Right ventricle myocardium inferior (tissue), 1 donor: Measurements from ENCODE around the gene UPK2. TPM values are rescaled to one million over a fixed set of nuclear protein-coding genes. Genes with fewer than 3 reads are reported as not detected.
"Not testable (repeated sequence)": the region's sequence is repeated elsewhere in the genome, so short reads cannot be mapped to it uniquely, and the experiment has no call there.

ENCODE experiments used
- ATAC-seq: fragments of 200-7000 bp; cut with Tn5 transposase; one replicate; pipeline ENCODE4 v1.9.1; 2020; ENCODE audit warnings: mild to moderate bottlenecking, moderate library complexity
- DNase-seq: peaks from one replicate; pipeline ENCODE4 v3.0.0; 2021; ENCODE audit errors: missing footprints
- intact Hi-C: fragments of 100-400 bp; cut with DNase I; formaldehyde crosslinking; loops from one replicate; pipeline ENCODE4 v1.11.0; 2022
- total RNA-seq: library from RNA; stranded (reverse); fragmentation: NEBNext Ultra II Directional; extraction: Animal tissue kit (Norgen Biotek cat#: 25700); gene quantifications from one replicate; pipeline ENCODE4 v1.2.1, GENCODE V29; 2021
- donor health status: DM: no; HTN: yes; CAD: no; lungs with severe emphysema.

UPK2 gene
- total RNA-seq, 1 donor from 2014 or later = not detected

DNA sequence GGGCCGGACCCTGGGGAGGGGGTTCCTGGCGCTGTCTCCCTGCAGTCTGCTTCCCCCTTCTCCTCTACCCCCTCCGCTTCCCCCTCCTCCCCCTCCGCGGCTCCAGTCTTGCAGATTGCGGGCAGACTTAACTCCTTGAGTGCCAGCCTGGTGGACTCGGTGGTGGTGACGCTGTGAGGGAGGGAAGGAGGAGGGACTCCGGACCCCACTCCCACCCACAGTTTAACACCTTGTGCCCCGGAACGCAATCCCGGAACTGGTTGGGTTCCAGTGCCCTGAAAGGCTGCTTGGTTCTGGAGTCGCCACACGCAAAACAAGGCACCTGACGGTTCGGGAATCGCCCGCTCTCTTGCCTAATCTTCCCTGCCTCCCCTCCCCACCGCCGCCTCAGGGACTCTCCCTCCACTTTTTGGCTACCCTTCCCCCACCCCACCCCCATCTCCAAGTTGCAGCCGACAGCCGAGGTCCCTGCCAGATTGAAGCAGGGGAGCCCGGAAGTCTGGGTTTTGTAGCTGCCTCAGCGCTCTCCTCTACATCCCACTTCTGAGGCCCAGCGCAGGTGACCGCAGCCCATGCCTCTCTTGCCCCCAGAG lies 26.5 kb upstream of the UPK2 start:
- intact Hi-C loops = loop anchor here (2.0 to 5.0 kb wide), 3 partner anchors 32 to 173 kb away; partner anchors contain the start of genes DDX6 and DPAGT1
- peak; percentile 89 for DNase-seq
- ATAC-seq = peak; percentile 61

DNA sequence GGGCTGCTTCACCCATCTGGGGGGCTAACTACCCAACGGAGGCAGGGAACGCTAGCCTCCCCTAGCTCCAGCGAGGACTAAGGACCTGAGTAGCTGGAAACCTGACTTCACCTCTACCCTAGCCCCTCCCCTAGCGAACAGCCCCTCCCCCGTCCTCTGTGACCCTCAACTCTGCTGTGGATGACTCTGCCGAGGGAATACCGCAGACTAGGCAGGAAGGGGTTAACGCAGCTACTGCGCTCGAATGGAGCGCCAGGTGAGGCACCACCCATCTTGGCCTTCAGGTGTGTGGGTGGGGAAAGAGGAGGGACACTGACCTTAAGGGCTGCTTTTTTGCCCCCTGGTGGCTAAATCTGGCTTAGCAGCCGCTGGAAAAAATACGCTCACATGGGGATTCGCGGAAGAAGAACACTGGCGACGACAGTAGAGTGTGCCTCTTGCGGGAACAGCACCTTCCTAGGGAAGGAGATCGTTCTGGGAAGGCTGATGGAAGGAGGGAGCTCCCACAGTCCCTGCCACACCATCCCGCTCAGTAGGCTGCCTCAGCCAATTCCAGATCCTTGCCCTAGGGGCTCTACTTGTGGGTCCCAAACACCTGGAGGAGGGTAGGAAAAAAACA lies 25.9 kb upstream of the UPK2 start:
- intact Hi-C loops = loop anchor here (5.0 kb wide), 1 partner anchor 33 kb away; no protein-coding TSS in a partner anchor
- peak; percentile 21 for ATAC-seq
- no peak for DNase-seq

DNA sequence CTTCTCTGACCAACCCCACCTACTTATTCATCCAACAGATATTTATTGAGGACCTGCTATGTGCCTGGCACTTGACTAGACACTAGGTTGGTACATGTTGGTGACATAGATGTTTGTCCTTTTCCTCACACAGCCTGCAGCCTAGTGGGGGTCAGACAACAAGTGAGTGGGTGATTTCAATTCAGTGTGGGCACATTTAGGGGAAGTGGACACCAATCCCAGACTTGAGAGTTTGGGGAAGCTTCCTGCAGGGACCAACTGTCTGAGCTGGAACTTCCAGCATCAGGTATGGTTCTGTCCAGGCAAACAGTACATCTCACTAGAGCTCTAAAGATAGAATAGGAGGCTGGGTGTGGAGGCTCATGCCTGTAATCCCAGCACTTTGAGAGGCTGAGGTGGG lies 24.5 kb upstream of the UPK2 start:
- intact Hi-C loops = loop anchor here (5.0 kb wide), 1 partner anchor 34 kb away; no protein-coding TSS in a partner anchor
- DNase-seq = no peak
- no peak for ATAC-seq

DNA sequence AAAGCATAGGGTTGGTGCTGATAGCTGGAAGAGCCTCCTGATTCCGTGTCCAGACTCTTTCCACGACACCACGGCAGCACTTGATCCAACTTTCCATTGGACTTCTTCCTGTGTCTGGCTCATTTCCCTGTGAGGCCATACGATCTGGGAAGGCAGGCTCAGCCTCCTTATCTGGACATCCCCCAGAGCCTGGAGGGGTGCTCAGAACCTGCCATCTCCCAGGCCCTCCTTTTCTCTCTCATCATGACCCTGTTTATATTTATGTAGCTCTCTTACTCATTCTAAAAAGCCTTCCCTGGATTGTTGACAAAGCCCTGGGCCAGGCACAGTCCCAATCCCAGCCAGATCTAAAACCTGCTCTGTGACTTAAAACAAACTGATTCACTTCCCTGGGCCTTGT lies 22.6 kb upstream of the UPK2 start:
- intact Hi-C loops = loop anchor here (5.0 kb wide), 1 partner anchor 36 kb away; no protein-coding TSS in a partner anchor
- DNase-seq (no peak), ATAC-seq (peak; percentile 17)

DNA sequence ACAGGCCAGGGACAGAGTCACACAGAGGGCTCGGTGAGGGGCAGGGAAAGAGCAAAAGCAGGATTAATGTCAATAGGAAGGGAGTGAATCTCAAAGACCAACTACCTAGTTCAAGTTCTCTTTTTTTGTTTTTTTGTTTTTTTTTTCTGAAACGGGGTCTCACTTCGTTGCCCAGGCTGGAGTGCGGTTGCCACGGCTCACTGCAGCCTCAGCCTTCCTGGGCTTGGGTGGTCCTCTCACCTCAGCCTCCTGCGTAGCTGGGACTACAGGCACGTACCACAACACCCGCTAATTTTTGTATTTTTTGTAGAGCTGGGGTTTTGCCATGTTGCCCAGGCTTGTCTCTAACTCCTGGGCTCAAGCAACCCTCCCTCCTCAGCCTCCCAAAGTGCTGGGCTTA lies 20.7 kb upstream of the UPK2 start:
- no peak for DNase-seq
- intact Hi-C loops = no loop called here
- ATAC-seq = no peak

DNA sequence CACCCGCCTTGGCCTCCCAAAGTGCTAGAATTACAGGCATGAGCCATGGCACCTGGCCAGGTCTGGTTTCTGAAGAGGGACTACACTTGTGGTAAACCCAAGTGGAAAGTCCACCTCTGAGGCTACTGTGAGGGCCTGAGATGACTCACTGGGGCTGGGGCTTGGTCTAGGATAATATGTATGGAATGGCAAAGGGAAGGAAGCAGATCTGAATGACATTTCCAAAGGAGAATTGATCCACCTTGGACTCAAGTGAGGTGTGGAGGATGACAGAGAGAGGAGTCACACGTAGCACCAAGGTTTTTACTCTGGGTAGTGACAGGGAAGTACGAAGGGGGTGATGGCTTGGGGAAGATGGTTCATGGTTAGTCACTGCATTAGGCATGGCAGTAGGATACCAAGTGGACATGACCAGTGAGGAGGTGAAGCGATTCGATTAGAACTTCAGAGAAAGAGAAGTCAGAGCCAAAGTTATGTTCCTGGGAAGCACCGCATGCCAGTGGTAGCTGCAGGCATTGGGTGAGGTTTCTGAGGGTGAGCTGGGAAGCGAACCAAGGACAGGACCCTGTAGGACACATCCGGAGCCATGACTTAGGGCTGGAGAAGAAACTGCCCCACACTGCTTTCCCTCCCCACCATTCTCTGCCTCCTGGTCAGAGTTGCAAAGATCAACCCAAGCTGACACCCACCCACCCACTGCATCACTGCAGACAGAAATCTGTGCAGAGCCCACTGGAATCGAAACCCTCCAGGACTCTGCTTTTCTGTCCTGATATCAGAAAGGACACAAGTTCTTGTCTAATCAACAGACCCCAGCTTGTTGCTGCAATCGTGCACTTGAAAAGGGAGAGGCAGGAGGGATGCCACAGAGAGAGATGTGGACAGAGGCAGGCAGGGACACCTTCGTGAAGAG lies 17.4 kb upstream of the UPK2 start:
- intact Hi-C loops = no loop called here
- ATAC-seq (no peak), DNase-seq (no peak)

DNA sequence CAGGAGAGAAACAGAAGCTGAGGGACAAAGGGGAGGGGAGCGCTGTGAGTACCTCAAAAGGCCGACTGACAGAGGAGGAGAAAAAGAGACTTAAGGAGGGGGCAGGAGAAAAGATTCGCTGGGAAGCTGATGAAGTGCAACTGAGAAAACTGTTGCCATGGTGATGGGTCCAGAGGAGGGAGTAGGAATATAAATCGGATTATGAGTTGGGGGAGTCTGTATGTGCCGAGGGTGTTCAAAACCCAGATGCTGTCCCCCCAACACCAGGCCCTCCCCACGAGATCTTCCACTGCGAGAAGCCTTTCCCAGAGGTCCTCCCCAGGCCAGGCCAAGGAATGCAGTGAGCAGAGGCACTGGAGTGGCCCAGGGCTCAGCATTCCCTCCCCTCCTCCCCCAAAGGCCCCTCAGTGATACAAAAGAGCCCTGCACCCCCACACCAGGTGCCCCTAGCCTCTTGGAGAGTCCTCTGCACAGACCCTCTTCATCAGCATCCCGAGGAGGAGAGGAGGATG lies 16.6 kb upstream of the UPK2 start:
- intact Hi-C loops = no loop called here
- ATAC-seq = no peak
- no peak for DNase-seq

DNA sequence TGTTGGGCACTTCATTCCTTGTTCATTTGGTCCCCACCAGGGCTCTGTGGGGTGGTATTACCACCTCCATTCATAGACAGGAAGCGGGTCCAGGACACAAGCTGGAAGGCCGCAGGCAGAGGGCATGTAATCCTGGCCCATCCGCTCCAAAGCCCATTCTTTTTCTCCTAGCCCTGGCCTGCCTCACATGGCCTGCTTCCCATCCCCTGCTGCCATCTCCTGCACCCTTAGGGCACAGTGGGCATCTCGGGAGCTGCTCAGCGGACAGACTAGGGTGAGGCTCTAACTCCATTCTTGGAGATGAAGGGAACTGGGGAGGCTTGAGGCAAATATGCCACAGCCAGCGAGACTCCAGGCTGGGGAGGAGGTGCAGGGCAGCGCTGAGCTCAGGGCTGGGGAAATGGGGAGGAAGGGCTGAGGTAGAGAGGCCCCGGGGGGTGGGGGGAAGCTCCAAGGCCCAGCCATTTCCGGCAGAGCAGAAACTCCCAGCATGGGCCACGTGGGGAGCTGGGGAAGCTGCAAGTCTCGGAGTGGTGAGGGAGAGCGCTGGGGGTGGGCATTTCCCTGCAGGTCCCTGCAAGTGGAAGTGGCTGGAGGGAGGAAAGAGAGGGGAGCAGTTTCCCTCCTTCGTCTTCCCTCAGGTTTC lies 16.0 kb upstream of the UPK2 start:
- ATAC-seq (no peak), DNase-seq (no peak)
- intact Hi-C loops = no loop called here

DNA sequence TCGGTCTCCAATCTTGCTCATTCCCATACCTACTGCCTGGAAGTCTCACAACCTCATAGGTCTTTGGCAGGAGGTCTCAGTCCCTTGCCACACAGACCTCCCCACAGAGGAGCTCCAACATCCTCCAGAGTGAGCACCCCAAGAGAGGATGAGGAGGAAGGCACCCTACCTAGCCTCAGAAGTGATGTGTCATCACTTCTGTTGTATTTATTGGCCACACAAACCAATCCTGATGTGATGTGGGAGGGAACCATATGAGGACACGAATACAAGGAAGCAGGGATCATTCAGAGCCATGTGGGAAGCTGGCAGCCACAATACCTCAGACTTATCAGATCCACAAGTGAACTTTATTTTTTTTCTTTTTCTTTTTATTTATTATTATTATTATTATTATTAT lies 9.0 kb upstream of the UPK2 start:
- intact Hi-C loops = no loop called here
- no peak for ATAC-seq
- DNase-seq = no peak

DNA sequence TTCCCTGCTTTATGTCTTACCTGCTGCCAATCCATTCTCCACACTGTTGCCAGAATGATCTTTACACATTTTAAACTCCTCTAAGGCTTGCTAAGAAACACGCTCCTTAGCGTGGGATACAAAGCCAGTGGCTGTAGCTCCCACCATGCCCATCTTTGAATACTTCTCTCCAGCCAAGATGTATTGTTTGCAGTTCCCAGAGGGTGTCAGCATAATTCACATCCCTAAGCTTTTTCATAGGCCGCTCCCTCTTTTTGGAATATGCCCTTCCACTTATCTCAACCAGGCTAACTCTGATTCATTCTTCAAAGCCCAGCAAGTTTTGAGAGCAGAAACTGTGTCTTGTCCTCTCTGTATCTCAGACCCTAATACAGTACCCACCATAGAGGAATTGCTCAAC lies 8.1 kb upstream of the UPK2 start:
- DNase-seq = no peak
- intact Hi-C loops = no loop called here
- ATAC-seq = no peak

DNA sequence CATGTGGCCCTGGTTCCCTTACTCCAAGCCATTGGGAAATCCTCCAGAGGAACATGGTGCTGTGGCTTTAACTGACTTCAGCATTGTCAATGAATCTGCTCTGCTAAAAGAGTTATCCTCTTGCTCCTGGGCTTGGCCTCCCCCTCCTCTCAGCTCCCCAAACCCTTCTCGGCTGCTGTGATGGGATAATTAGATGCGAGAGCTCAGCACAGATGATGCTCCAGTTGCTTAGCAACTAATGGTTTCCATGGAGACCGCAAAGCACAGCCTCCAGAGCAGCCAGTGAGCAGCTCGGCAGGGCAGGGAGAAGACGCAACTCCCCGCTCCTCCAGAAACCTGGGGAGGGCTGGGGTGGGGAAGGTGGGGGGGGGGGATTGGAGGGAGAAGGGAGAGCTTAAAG lies 2.8 kb upstream of the UPK2 start:
- DNase-seq (no peak), ATAC-seq (no peak)
- intact Hi-C loops = no loop called here

DNA sequence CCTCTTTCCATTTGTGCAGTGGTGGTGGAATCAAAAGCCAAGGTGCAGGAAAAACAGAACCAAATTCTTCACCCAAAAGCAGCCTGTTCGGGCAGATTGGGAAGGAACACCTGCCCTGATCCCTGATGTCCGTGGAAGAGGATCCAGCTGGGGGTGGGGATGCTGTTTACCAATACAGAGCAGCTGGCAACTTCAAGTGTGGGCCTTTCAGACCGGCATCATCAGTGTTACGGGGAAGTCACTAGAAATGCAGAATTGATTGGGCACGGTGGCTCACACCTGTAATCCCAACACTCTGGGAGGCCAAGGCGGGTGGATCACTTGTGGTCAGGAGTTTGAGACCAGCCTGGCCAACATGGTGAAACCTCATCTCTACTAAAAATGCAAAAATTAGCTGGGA lies 2.1 kb upstream of the UPK2 start:
- DNase-seq, ATAC-seq, intact Hi-C loops: not testable (repeated sequence)

DNA sequence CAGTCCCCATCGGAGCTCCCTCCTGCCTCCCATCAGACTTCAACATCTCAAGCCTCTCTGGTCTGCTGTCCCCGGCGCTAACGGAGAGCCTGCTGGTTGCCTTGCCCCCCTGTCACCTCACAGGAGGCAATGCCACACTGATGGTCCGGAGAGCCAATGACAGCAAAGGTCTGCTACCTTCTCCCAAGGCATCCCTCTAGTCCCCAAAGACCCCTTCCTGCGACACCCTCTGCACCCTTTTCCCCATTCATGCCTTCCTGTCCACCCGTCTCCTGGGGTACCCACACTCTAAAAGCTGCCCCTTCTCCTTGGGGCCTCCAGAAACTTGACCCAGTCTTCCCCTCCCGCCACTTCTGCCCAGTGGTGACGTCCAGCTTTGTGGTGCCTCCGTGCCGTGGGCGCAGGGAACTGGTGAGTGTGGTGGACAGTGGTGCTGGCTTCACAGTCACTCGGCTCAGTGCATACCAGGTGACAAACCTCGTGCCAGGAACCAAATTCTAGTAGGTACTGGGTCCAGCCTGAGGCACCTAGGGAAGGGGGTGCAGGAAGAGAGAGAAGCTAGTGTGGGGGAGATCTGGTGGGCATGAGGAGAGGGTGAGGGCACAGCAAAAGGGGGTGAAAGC lies 860 bp downstream of the UPK2 start:
- peak; percentile 37 for DNase-seq
- no peak for ATAC-seq
- intact Hi-C loops = loop anchor here (1.0 kb wide), 2 partner anchors 50 to 267 kb away; no protein-coding TSS in a partner anchor

DNA sequence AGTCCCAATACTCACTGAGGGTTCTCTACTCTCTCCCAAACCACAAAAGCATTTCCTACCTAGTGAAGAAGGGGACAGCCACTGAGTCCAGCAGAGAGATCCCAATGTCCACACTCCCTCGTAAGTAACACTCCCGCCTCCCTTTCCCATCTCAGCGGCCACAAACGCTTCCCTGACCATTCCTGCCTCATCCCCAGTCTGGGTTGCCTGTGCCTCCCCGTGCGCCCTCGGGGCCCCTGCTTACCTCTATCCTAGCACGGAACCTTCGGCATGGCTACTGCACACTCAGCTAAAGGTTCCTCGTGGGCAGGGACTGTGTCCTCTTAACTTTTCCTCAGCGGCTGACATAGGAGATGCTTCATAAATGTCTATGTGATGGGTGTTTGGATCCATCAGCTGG lies 1.5 kb downstream of the UPK2 start:
- DNase-seq (no peak), ATAC-seq (no peak)
- intact Hi-C loops = no loop called here

DNA sequence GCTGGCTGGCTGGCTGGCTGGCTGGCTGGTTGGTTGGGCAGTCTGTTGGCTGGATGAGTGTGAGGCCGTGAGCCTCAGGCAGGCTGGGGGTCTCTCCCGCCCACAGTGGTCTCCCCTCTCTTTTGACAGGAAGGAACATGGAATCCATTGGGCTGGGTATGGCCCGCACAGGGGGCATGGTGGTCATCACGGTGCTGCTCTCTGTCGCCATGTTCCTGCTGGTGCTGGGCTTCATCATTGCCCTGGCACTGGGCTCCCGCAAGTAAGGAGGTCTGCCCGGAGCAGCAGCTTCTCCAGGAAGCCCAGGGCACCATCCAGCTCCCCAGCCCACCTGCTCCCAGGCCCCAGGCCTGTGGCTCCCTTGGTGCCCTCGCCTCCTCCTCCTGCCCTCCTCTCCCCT lies 1.9 kb downstream of the UPK2 start:
- ATAC-seq (no peak), DNase-seq (no peak)
- intact Hi-C loops = no loop called here

DNA sequence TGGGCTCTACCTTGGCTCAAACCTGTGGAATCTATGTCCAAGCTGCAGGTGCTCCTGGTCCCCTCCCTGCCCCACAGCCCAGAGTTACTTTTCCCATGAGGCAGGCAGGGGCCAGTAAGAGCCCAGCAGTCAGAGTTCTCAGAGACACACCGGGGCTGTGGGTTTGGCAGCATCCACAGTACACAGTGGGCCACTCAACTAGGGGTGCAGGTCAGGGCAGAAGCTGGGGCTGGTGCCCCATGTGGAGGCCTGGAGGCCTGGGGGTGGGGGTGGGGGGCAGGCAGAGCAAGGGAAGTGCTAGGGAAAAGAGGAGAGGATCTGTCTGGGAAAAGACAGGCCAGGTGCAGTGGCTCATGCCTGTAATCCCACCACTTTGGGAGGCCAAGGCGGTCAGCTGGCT lies 2.5 kb downstream of the UPK2 start:
- intact Hi-C loops = no loop called here
- ATAC-seq = no peak
- peak; percentile 56 for DNase-seq

DNA sequence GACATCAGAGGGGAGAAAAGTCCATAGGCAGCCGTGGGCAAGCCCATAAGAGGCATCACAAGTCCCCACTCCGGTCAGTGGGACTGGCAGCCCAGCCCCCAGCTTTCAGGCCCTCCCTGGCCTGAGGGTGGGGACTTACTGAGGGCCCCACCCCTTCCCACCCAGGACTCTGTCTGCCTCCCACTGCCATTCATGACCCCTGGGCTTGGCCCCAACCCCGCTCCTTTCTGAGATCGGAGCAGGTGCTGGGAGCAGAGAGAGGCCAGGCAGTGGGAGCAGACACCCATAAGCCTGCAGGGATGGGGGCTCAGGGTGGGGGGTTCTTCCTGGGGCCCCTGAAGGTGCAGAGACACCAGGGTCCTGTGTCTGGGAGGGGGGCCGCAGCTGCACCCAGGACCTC lies 5.1 kb downstream of the UPK2 start:
- intact Hi-C loops = no loop called here
- DNase-seq = no peak
- no peak for ATAC-seq

DNA sequence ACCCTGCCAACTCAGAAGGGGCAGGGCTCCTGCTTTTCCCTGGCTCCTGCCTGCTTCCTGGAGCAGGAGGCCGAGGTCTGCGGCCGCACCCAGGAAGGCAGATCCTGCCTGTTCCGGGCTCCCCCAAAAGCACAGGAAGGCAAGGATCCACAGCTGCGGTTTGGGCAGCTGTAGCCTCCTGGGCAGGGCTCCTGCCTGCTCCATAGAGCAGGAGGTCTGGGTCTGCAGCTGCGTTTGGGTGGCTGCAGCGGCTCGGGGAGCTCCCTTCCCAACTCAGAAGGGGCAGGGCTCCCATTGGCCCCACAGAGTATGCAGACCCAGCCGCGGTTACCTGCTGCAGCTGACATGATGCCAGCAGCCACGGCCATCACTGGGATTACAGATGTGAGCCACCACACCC lies 5.5 kb downstream of the UPK2 start:
- no peak for DNase-seq
- ATAC-seq = no peak
- intact Hi-C loops = no loop called here

DNA sequence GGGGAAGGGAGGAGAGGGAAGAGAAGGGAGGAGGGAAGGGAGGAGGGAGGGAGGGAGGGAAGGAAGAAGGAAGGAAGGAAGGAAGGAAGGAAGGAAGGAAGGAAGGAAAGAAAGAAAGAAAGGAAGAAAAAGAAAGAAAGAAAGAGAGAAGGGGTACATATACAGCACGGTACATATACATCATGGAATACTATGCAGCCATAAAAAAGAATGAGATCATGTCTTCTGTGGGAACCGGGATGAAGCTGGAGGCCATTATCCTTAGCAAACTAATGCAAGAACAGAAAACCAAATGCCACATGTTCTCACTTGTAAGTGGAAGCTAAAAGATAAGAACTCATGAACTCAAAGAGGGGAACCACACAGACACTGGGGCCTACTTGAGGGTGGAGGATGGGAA lies 13.4 kb downstream of the UPK2 start:
- ATAC-seq, intact Hi-C loops, DNase-seq: not testable (repeated sequence)
